ENCODE data around the gene IL36RN. TPM values are rescaled to one million over a fixed set of nuclear protein-coding genes. Genes with fewer than 3 reads are reported as not detected.

The IL36RN gene
- total RNA-seq, 2 experiments from 2014 or later, result not detected

DNA sequence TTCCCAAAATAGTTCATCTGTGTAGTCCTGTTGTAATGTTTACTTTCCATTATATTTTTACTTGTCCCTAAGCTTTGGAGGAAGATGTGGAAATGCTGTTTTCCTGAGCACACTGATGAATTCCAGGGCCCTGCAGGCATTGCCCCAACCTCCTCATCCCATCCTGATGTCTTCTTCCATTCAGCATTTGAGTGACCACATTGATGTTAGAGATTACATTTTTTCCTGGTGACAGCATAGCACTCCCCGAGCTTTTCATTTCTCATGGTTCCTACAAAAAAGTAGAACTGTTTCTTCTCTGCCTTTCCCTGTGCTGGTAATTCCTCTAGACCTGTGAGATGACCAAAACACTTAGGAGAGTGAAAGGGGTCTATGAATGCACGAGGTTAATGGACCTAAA lies 48.9 kb upstream of the IL36RN start:
- no TSS peak for BruUV-seq (replicated peaks)
- TF ChIP-seq EZH2phosphoT487 (IDR thresholded peaks at IDR 0.05; ENCODE audit: borderline replicate concordance, low read depth, low read length), result no peak
- TF ChIP-seq, protein P1, sequence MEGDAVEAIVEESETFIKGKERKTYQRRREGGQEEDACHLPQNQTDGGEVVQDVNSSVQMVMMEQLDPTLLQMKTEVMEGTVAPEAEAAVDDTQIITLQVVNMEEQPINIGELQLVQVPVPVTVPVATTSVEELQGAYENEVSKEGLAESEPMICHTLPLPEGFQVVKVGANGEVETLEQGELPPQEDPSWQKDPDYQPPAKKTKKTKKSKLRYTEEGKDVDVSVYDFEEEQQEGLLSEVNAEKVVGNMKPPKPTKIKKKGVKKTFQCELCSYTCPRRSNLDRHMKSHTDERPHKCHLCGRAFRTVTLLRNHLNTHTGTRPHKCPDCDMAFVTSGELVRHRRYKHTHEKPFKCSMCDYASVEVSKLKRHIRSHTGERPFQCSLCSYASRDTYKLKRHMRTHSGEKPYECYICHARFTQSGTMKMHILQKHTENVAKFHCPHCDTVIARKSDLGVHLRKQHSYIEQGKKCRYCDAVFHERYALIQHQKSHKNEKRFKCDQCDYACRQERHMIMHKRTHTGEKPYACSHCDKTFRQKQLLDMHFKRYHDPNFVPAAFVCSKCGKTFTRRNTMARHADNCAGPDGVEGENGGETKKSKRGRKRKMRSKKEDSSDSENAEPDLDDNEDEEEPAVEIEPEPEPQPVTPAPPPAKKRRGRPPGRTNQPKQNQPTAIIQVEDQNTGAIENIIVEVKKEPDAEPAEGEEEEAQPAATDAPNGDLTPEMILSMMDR (conservative IDR thresholded peaks at IDR 0.05; ENCODE audit: low read length), result no peak
- intact Hi-C loops (cut with micrococcal nuclease; ENCODE audit: unreplicated experiment), result no loop called here
- Histone ChIP-seq H4K20me1 (ENCODE audit: insufficient read depth, low read length) (no peaks in the 10 kb centered on the region), H3K4me1 (ENCODE audit: insufficient read depth, low read length, poor library complexity, severe bottlenecking) (no peaks in the 10 kb centered on the region), H3K79me2 (ENCODE audit: insufficient read depth, low read depth, low read length) (no peaks in the 10 kb centered on the region), H2AFZ (ENCODE audit: low read length) (no peak overlapping the region), H3K36me3 (ENCODE audit: insufficient read depth, low read length) (no peaks in the 10 kb centered on the region), H3K4me2 (ENCODE audit: low read length) (no peak overlapping the region), H3K27ac (ENCODE audit: low read depth, low read length, poor library complexity, severe bottlenecking) (no peak overlapping the region), H3K9me2 (ENCODE audit: insufficient read depth, low read length) (no peaks in the 10 kb centered on the region), H3K4me3 (ENCODE audit: low read depth, low read length, poor library complexity, severe bottlenecking) (no peak overlapping the region), H3K9me3 (ENCODE audit: low read length) (no peaks in the 10 kb centered on the region)
- DNase-seq (ENCODE audit: low spot score), result no peak
- ChIA-PET POLR2A (no interaction called here), CTCF (ENCODE audit: unreplicated experiment) (no interaction called here)

DNA sequence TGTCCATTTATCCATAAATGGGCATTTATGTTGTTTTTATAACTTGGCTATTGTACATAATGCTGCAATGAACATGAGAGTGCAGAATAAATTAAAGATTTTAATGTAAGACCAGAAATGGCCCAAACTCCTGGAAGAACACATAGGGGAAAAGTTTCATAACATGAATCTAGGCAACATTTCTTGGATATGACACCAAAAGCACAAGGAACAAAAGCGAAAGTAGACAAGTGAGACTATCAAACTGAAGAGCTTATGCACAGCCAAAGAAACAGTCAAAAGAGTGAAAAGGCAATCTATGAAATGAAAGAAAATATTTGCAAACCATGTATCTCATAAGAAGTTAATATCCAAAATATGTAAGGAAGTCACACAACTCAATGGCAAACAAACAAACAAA lies 47.9 kb upstream of the IL36RN start:
- Histone ChIP-seq H3K36me3 (ENCODE audit: insufficient read depth, low read length) (no peaks in the 10 kb centered on the region), H3K4me2 (ENCODE audit: low read length) (no peak overlapping the region), H3K4me1 (ENCODE audit: insufficient read depth, low read length, poor library complexity, severe bottlenecking) (no peaks in the 10 kb centered on the region), H3K79me2 (ENCODE audit: insufficient read depth, low read depth, low read length) (no peaks in the 10 kb centered on the region), H2AFZ (ENCODE audit: low read length) (no peak overlapping the region), H3K9me3 (ENCODE audit: low read length) (no peaks in the 10 kb centered on the region), H4K20me1 (ENCODE audit: insufficient read depth, low read length) (no peaks in the 10 kb centered on the region), H3K4me3 (ENCODE audit: low read depth, low read length, poor library complexity, severe bottlenecking) (no peak overlapping the region), H3K27ac (ENCODE audit: low read depth, low read length, poor library complexity, severe bottlenecking) (no peak overlapping the region), H3K9me2 (ENCODE audit: insufficient read depth, low read length) (no peaks in the 10 kb centered on the region)
- TF ChIP-seq, protein P1 (conservative IDR thresholded peaks at IDR 0.05; ENCODE audit: low read length), result no peak
- TF ChIP-seq EZH2phosphoT487 (IDR thresholded peaks at IDR 0.05; ENCODE audit: borderline replicate concordance, low read depth, low read length), result no peak
- POLR2A ChIA-PET, result no interaction called here
- intact Hi-C loops (cut with micrococcal nuclease; ENCODE audit: unreplicated experiment), result no loop called here
- BruUV-seq (replicated peaks), result no TSS peak
- DNase-seq (ENCODE audit: low spot score), result no peak
- CTCF ChIA-PET (ENCODE audit: unreplicated experiment), result no interaction called here

DNA sequence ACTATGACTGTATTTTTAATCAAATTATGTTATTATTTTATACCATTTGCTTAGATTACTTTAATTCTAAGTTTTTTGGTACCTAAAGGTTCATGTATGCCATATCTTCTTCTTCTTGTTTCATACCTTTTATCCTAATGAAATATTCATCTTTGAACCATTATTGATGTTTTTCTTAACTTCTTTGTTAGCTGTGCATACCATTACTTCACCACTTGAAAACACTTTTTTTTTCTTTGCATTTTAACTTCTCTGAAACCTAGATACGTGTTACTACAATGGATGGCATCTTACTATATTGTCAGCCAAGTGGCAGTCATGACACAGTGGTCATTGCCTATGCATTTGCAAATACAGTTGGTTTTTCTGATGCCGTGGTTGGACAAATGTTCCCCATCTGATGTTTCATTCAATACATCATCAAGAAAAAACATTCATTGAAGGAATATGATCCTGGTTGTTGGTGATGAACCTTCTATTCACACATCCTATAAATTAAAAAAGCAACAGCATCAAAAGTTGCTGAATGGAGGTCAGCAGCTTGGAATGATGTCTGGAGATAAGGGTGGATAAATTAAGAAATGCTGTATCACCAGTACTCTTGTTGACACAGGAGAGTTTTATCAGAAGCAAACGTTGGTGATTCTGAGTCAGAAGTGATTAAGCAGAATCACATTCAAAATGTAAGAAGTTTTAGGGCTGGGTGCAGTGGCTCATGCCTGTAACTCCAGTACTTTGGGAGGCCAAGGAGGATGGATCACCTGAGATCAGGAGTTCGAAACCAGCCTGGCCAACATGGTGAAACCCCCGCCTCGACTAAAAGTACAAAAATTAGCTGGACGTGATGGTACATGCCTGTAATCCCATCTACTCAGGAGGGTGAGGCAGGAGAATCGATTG lies 46.3 kb upstream of the IL36RN start:
- Histone ChIP-seq H3K36me3 (ENCODE audit: insufficient read depth, low read length) (no peaks in the 10 kb centered on the region), H3K27ac (ENCODE audit: low read depth, low read length, poor library complexity, severe bottlenecking) (no peak overlapping the region), H3K9me3 (ENCODE audit: low read length) (no peaks in the 10 kb centered on the region), H2AFZ (ENCODE audit: low read length) (no peak overlapping the region), H3K4me3 (ENCODE audit: low read depth, low read length, poor library complexity, severe bottlenecking) (no peak overlapping the region), H3K79me2 (ENCODE audit: insufficient read depth, low read depth, low read length) (no peaks in the 10 kb centered on the region), H3K9me2 (ENCODE audit: insufficient read depth, low read length) (no peaks in the 10 kb centered on the region), H3K4me1 (ENCODE audit: insufficient read depth, low read length, poor library complexity, severe bottlenecking) (no peaks in the 10 kb centered on the region), H4K20me1 (ENCODE audit: insufficient read depth, low read length) (no peaks in the 10 kb centered on the region), H3K4me2 (ENCODE audit: low read length) (no peak overlapping the region)
- CTCF ChIA-PET (ENCODE audit: unreplicated experiment), result no interaction called here
- POLR2A ChIA-PET, result no interaction called here
- no peak for DNase-seq (ENCODE audit: low spot score)
- no peak for TF ChIP-seq EZH2phosphoT487 (IDR thresholded peaks at IDR 0.05; ENCODE audit: borderline replicate concordance, low read depth, low read length)
- TF ChIP-seq, protein P1 (conservative IDR thresholded peaks at IDR 0.05; ENCODE audit: low read length), result no peak
- BruUV-seq (replicated peaks), result no TSS peak
- intact Hi-C loops (cut with micrococcal nuclease; ENCODE audit: unreplicated experiment), result no loop called here

All from OCI-LY7 (cell line).